Cardiac septum (tissue), 1 donor: ENCODE data around the gene DNASE1L2. TPM values are rescaled to one million over a fixed set of nuclear protein-coding genes. Genes with fewer than 3 reads are reported as not detected.
"Not testable (repeated sequence)": the region's sequence is repeated elsewhere in the genome, so short reads cannot be mapped to it uniquely, and the experiment has no call there.

Source experiments
- DNase-seq: peaks from one replicate; pipeline ENCODE4 v3.0.0-alpha.2; 2020; ENCODE audit warnings: low spot score
- intact Hi-C: fragments of 100-400 bp; cut with DNase I; formaldehyde crosslinking; loops from one replicate; pipeline ENCODE4 v1.14.0; 2022
- total RNA-seq: library from RNA; stranded (reverse); fragmentation: NEBNext Ultra II Directional; extraction: Animal tissue kit (Norgen Biotek cat#: 25700); gene quantifications from one replicate; pipeline ENCODE4 v1.2.1, GENCODE V29; 2021
- donor health status: DM: no; HTN: no; CAD: no.

Gene DNASE1L2
- total RNA-seq, 1 donor from 2014 or later = 0.57 TPM

DNA sequence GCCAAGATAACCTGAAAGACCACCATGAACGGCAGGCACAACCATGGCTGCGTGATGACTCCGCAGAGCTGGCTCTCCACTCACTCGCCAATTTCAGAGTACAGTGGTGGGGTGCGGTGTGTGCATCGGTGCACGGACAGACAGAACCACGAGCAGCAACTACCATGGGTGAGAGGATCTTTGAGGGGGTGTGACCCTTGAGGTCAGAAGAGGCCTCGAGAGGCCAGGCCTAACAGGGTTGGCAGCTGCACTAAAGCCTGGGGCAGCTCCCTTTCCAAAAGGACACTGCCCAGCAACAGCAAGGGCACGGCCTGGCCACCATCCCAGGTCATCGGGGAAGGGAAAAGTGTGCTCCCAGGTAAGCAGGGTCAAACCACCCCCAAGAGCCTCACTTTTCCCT, 17.0 kb downstream of the DNASE1L2 start:
- intact Hi-C loops = loop anchor here (5.0 kb wide), 2 partner anchors 41 to 96 kb away; partner anchors contain the start of genes BRICD5, PGP and TRAF7
- no peak for DNase-seq

DNA sequence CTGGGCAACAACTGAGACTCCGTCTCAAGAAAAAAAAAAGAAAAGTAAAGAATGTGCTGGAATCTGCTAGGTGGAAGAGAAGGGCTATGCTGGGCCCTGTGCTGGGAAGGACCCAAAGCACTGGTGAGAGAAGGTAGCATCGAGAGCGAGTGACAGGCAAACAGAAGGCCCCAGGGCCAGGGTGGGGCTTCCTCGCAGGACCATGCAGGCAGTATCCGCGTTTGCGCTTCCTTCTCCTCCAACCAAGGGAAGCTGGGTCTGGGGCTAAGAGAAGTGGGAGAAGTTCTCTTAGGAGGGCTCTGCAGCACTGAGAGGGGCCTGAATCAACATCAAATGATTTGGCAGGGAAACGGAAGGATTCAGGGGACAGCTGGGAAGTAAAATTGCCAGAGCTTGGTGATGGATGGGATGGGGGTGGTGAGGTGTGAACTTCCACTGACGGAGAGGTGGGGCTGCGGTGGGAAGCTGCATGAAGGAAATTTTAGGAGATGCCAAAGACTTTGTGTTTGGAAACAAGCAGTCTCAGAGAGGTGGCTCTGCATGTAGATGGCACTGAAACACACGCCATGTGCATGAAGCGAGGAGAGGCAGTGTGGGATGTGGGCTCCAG, 20.4 kb downstream of the DNASE1L2 start:
- intact Hi-C loops = no loop called here
- no peak for DNase-seq

DNA sequence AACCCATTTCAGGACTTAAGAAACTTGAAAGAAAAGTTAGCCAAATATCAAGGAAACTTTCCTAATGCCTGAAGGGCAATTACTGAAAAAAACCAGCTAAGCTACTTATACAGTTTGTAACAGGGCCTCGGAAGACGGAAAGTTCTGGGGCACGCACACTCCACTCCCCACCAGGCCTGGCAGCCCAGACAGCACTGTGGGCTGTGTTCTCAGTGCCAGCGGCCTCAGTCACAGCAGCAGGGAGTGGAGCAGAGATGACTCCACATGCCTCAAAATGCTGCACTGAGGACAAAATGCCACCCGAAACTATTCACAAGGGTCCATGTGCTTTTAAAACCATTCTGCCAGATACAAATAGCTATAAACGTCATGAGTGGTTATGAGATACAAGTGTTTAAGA, 21.5 kb downstream of the DNASE1L2 start:
- no peak for DNase-seq
- intact Hi-C loops = no loop called here

DNA sequence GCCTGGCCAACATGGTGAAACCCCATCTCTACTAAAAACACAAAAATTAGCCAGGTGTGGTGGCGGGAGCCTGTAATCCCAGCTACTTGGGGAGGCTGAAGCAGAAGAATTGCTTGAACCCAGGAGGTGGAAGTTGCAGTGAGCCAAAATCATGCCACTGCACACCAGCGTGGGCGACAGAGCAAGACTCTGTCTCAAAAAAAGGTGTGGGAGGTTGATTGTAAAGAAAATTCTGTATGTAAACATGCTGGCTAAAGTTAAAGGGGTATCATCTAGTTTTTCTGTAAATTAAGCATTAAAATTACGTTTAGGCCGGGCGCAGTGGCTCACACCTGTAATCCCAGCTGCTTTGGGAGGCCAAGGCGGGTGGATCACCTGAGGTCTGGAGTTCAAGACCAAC, 22.3 kb downstream of the DNASE1L2 start:
- DNase-seq, intact Hi-C loops: not testable (repeated sequence)

GRCh38 chr16:2260250-2260649, 24.0 kb downstream of the DNASE1L2 start:
- DNase-seq = no peak
- intact Hi-C loops = loop anchor here (10.0 kb wide), 1 partner anchor 255 kb away; the partner anchor contains the start of gene ATP6V0C

DNA sequence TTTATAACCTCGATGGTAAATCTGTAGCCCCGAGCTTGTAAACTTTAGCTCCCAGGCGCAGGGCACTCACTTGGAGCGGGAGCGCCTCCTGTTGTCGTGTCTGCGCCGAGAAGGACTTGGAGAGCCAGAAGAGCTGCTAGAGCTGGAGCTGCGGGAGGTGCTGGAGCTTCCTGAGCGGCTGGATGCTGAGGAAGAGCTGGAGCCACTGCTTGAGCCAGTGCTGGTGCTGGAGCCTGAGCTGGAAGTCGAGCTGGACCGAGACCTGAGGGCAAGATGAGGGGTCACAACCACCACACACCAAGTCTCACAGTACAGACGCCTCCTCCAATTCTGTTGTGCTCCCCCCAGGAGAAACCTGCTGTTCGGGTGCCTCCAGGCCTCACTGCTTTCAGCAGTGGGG, 26.8 kb downstream of the DNASE1L2 start:
- not testable (repeated sequence) for DNase-seq
- intact Hi-C loops = loop anchor here (10.0 kb wide), 1 partner anchor 252 kb away; the partner anchor contains the start of gene ATP6V0C

DNA sequence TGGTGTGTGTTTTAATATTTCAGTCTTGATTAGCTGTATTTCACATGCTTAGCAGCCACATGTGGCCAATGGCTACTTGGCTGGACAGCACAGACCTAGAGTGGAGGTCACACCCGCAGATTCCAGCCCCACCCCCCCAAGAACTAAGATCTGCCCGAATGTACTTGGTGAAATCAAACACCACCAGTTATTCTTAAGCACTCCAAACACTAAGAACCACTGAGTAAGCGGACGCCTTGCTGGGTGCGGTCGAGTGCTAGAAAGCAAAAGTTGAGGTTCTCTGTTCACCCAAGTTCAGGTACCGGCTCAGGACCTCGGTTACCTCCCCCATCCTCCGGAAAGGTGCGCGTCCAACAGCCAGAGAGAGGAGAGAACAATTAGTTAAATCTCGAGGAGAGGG, 30.6 kb downstream of the DNASE1L2 start:
- intact Hi-C loops = loop anchor here (10.0 kb wide), 1 partner anchor 248 kb away; the partner anchor contains the start of gene ATP6V0C
- not testable (repeated sequence) for DNase-seq

- intact Hi-C loops = loop anchor here (10.0 kb wide), 1 partner anchor 247 kb away; the partner anchor contains the start of gene ATP6V0C
- DNase-seq = not testable (repeated sequence)
These were observed 31.3 kb downstream of the DNASE1L2 start for GRCh38 chr16:2267505-2267912.

- intact Hi-C loops = loop anchor here (1.0 to 10.0 kb wide), 2 partner anchors 17 to 247 kb away; partner anchors contain the start of genes ATP6V0C and ECI1
These were observed 31.8 kb downstream of the DNASE1L2 start, which contains the start of gene RNPS1 for GRCh38 chr16:2267913-2268666. TSS of gene RNPS1 (minus strand) at chr16:2268126. CDS start at chr16:2264643, 3,483 bp downstream.

DNA sequence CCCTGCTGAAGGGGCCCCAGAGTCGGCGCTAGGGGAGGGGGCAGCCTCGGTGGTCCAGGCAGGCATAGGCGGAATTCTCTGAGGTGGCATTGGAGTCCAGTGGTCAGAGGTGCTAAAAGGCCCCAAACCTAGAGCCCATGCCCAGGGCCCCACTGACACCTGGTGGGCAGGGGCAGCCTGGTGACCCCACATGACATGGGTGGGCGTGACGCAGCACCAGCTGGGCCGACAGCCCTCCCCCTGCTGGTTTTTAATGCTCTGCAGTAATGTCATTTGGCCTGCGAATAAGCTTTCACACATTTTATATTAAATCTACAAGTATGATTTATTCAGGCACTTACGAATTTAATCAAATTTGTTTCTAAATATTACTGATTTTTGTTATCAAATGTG, 33.8 kb downstream of the DNASE1L2 start:
- DNase-seq = no peak
- intact Hi-C loops = no loop called here

More at GRCh38 chr16:2267913-2268666, 31.8 kb downstream of the DNASE1L2 start, which contains the start of gene RNPS1:
- DNase-seq = peak; percentile 96

GRCh38 chr16:2270588-2271470, 34.6 kb downstream of the DNASE1L2 start:
- intact Hi-C loops = no loop called here

GRCh38 chr16:2271848-2272461, 35.7 kb downstream of the DNASE1L2 start:
- intact Hi-C loops = no loop called here
- no peak for DNase-seq

More at GRCh38 chr16:2270588-2271470, 34.6 kb downstream of the DNASE1L2 start:
- DNase-seq = no peak

- intact Hi-C loops = no loop called here
These were observed 37.2 kb downstream of the DNASE1L2 start for GRCh38 chr16:2273484-2273883.

GRCh38 chr16:2273931-2274330, 37.7 kb downstream of the DNASE1L2 start:
- no peak for DNase-seq
- intact Hi-C loops = no loop called here

More at GRCh38 chr16:2273484-2273883, 37.2 kb downstream of the DNASE1L2 start:
- DNase-seq = no peak

DNA sequence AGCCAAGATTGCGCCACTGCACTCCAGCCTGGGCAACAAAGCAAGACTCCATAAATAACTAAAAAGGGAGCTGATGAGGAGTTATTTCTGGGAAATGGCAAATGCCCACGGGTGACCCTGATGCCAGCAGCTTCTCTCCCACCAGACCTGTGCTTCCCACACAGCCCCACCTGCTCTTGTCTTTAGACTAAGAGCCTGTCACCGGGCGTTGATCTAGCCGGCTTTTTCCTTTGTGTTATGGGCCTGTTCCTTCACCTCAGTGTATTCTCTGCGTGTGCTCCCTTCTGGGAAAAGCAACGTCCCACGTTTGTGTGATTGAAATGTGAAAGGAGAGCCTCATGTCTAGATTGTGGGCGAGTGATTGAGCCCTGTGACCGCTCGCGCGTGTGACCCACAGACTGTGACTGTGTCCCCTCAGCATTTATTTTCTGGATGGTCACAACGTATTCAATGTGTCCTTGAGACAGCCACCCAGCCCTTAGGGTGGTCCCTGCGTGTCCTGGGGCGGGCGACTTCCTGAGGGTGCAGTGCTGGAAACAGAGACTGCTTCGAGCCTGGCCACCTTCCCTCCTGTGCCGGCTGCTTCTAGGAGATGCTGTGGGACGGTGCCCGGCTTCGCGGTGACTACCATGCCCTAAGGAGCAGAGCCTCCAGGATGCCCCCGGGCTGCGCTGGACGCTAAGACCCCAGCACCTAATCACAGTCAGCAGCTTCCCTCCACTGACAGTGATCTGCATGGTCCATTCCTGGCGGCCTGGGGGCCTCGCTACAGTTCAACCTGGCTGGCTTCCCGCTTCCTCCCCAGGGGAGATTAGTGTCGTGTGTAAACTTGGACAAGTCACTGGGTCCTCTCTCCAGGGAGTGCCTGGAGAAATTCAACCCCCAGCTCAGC, 39.5 kb downstream of the DNASE1L2 start:
- no peak for DNase-seq
- intact Hi-C loops = no loop called here

DNA sequence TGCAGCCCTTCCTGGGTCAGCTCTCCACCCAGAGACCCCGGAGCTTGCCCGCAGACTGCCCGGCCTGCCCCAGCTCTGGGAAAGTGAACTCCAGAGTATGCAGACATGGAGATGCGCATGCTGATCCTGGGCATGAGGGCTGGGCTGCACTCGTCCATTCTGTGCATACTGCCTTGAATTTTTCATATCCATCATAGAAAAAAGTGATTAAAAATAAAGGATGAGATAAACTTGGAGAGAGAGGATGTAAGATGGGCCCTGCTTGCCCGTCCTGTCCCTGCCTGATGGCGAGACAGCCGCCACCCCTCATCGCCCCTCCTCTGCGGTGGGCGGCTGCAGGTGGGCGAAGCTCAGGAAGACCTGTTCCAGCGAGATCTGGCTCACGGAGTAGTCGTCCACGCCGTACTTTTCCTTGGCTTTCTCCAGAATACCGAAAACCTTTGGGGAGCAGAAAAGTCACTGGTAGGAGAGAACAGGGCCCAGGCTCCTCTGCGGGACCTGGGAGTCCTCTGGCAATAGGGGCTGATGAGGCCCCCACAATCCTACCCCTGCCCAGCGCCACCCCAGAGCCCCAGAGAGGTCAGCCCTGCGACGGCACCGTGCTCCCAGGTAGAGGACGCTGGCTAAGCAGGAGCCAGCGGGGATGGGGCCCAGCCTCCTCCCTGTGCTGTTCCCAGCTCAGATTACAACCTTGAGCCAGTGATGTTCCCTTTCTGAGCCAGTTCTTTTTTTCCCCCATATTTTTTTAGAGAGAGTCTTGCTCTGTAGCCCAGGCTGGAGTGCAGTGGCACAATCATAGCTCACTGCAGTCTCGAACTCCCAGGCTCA, 40.3 kb downstream of the DNASE1L2 start:
- DNase-seq = no peak

More for the DNA sequence above, 40.3 kb downstream of the DNASE1L2 start:
- intact Hi-C loops = no loop called here
